Vagina (tissue), 2 donors: Measurements from ENCODE around the gene PARVB.

Experiments used
- POLR2AphosphoS5 ChIP-seq, 2 donors: sonication (generic); formaldehyde crosslinking; IDR thresholded peaks; one replicate each; pipeline ENCODE4 v1.9.0; 2017; ENCODE audit warnings: antibody characterized with exemption in 2 of 2, mild to moderate bottlenecking in 2 of 2, low read depth in 1 of 2; ENCODE audit not compliant: insufficient read depth in 1 of 2
- TF ChIP-seq, protein P1 (sequence below), 3 experiments: fragments of 450-650 bp in 2 of 3; fragments of 200-600 bp in 1 of 3; sonication (generic) in 1 of 3; IDR thresholded peaks; one replicate each; pipeline ENCODE4 v1.5.1; 2017 to 2019; ENCODE audit warnings: antibody characterized with exemption in 3 of 3, mild to moderate bottlenecking in 2 of 3, moderate library complexity in 2 of 3

DNA sequence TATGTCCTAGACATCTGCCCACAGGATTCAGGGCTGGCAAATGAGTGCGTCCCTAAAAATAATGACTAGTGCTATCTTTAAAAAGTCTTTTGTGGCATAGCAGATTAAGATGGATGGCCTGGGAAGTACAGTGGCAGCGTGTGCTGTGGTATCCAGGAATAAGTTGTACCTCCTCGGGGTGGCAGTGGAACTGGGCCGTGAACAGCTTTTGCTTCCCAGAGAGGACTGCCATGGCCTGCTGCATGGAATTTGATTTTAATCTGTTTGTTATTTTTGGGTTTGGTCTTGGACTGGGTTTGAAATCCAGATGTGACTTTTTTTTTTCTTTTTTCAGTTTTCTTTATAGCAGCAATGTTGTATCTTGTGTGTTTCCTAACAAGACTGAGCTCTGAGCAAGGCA, 85.3 kb downstream of the PARVB start:
- TF ChIP-seq, protein P1, sequence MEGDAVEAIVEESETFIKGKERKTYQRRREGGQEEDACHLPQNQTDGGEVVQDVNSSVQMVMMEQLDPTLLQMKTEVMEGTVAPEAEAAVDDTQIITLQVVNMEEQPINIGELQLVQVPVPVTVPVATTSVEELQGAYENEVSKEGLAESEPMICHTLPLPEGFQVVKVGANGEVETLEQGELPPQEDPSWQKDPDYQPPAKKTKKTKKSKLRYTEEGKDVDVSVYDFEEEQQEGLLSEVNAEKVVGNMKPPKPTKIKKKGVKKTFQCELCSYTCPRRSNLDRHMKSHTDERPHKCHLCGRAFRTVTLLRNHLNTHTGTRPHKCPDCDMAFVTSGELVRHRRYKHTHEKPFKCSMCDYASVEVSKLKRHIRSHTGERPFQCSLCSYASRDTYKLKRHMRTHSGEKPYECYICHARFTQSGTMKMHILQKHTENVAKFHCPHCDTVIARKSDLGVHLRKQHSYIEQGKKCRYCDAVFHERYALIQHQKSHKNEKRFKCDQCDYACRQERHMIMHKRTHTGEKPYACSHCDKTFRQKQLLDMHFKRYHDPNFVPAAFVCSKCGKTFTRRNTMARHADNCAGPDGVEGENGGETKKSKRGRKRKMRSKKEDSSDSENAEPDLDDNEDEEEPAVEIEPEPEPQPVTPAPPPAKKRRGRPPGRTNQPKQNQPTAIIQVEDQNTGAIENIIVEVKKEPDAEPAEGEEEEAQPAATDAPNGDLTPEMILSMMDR (IDR thresholded peaks at IDR 0.05) = no peak
- TF ChIP-seq POLR2AphosphoS5 (IDR thresholded peaks at IDR 0.05; ENCODE audit: insufficient read depth in 1 of 2, low read depth in 1 of 2) = no peak
